NCI-H2196 treated with DMSO at 0.1 percent for 48 hours (cell line): ENCODE data around the gene TRAPPC12.

Experiments
- DNase-seq: peaks from one replicate; lab custom pipeline; 2025; ENCODE audit not compliant: unreplicated experiment; lab: John Stamatoyannopoulos, UW

TRAPPC12 gene

GRCh38 chr2:3405876-3406275 lies 26.4 kb downstream of the TRAPPC12 start:
- no peak for DNase-seq

DNA sequence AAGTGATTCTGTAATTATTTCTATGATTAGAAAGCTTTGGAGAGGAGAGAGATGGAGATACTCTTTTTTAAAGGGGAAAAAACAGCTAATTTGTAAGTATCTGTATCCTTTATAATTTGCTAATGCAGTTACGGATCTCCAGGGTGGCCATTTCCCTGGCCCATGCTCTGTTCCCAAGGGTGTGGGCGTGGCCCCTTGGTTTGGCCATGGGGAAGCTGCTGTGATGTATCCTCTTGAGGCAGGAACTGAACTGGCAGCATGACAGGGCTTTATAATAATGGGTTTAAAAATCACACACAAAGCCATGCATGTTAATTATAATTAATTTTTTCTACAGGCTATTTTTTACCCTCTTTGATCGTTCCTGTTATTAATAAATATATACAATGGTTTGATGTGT lies 27.0 kb downstream of the TRAPPC12 start:
- no peak for DNase-seq

- DNase-seq = no peak
Measured at GRCh38 chr2:3408781-3409180, 29.3 kb downstream of the TRAPPC12 start.

DNA sequence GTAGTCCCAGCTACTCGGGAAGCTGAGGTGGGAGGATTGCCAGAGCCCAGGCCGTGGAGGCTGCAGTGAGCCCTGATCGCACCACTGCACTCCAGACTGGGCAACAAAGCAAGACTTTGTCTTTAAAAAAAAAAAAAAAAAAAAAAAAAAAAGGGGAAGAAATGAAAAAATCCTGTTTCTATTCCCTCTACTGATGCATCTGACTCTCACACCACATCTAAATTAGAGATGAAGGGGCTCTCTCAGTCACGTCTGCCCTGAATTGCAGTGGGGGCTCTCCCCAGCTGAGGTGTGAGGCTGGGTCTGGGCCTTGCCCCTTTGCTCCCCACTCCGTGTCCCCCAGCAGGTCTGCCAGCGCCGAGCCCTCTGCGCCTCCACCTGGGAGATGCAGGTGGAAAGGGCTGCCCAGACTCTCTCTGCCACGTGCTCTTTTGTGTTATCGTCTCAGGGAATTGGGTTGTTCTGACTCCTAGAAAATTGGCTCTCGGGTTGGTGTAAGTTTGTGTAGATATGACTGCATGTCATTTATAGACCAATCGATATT lies 30.2 kb downstream of the TRAPPC12 start:
- no peak for DNase-seq

- DNase-seq = no peak
Measured at GRCh38 chr2:3411103-3411502, 31.6 kb downstream of the TRAPPC12 start.

- peak; percentile 31 for DNase-seq
Measured at GRCh38 chr2:3413697-3414096, 34.2 kb downstream of the TRAPPC12 start.

- DNase-seq = no peak
Measured at GRCh38 chr2:3414133-3414860, 34.8 kb downstream of the TRAPPC12 start.

DNA sequence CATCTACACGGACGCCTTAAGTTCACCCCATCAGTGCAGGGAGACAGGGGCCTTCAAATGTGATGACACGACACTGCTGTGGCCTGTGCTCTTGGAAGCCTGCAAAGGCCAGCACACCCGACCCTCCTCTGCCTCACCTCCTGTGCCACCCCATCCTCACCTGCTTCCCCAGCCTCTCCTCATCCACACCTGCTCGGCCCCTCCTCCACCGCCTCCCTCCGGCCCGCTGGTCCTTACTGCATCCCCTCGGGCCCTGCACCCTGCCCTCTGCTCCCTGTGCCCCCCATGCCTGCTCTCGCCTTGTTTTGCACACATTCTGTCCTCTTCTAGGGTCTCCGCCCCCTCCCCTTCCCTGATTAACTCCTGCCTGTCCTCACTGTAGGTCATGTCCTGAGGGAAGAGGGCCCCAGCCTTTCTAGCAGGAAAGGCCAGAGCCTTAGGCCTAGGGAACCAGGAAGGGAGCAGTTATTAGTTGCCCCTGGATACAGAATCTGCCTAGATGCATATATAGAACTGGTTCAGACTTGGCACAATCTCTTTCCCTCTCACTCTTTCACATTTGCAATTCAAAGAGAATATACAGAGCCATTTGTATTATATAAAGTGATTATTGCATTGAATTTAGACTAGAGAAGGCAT lies 39.4 kb downstream of the TRAPPC12 start:
- no peak for DNase-seq

GRCh38 chr2:3420076-3420768 lies 40.7 kb downstream of the TRAPPC12 start:
- no peak for DNase-seq

DNA sequence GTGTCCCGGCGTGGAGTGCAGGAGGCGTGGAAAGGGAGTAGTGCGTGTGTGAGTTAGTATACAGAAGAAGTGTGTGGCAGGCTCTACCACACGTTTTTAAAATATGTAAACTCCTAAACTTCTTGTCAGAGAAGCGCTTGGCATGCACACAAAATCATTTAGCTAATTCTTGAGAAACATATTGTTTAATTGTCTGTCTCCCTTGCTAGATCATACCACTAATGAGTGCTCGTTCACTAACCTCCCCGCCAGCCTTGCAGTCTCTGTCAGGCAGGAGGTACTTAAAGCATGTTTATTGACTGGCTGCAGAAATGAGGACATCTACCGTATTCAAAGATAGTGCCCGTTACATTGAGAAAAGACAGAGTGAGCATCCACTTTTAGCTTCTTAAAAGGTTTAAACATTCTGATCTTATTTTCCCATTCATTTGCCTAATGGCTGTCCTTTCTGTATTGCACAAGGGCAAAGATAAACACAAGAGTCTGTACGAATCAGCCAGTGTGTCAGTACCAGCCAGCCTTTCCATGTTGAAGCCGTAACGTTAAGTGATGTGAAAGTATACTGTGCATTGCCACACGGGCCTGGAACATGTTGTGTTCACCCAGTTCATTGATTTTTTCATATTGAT lies 41.4 kb downstream of the TRAPPC12 start:
- no peak for DNase-seq

- DNase-seq = no peak
Measured at GRCh38 chr2:3421580-3421979, 42.1 kb downstream of the TRAPPC12 start.

GRCh38 chr2:3422161-3422779 lies 42.8 kb downstream of the TRAPPC12 start:
- no peak for DNase-seq

GRCh38 chr2:3423492-3424170 lies 44.1 kb downstream of the TRAPPC12 start:
- DNase-seq = peak; percentile 11

DNA sequence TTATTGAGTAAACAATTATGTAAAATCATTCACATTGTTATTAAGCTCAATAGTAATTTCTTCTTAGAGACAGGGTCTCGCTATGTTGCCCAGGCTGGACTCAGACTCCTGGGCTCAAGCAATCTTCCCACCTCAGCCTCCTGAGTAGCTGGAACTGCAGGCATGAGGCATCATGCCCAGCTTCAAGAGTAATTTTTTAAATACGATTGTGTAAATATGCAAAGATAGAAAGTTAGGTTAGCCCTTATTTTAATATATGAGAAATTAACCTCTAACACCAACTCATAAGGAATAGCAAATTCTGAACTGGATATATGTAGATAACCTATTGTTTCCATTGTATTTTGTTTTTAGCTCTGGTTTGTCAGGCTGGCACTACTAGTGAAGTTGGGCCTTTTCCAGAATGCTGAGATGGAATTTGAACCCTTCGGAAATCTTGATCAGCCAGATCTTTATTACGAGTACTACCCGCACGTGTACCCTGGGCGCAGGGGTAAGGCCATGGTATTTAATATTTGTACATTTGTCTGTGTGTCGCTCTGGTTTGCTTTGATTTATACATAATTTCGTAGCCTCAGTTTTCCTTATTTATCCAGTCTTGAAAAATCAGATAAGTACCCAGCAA lies 44.8 kb downstream of the TRAPPC12 start:
- no peak for DNase-seq

DNA sequence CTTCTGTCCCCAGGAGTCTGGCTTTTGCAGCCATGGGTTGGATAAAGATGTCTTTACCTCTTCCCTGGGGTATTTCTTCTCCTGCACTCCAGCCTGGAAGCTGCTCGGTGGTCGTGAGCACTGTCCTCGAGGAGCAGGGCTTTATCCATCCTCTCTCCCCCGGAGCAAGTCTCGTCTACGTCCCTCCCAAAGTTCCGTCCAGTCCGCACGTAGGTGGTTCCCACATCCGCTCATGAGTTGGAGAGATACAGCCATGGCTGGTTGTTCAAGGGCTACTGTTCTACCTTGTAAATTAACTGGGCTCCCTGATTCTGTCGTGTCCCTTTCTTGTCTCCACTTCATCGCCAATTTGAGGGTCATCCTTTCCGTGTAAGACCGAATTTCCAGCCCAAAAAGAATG lies 47.1 kb downstream of the TRAPPC12 start:
- no peak for DNase-seq

GRCh38 chr2:3427272-3427671 lies 47.8 kb downstream of the TRAPPC12 start:
- DNase-seq = no peak

GRCh38 chr2:3428577-3428976 lies 49.1 kb downstream of the TRAPPC12 start:
- DNase-seq = no peak

- no peak for DNase-seq
Measured at GRCh38 chr2:3429066-3429610, 49.6 kb downstream of the TRAPPC12 start.

DNA sequence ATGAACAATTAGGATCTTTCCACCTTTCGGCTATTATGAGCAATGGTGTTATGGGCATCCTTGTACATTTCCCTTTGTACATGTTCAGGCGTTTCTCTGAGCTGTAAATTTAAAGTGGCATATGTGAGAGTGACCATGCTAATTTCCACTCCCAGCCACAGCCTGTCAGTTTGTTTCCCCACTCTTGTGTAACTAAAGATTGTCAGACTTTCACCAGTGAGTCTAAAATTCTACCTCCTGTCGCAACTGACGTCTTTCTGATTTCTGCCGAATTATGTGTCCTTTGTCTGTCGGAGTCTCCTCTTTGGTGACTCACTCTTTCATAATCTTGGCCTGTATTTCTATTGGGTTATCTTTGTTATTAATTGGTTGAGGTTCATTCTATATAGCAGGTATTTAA lies 50.7 kb downstream of the TRAPPC12 start:
- no peak for DNase-seq
